Caco-2 (cell line): ENCODE data around the gene MARCHF2. TPM values are rescaled to one million over a fixed set of nuclear protein-coding genes. Genes with fewer than 3 reads are reported as not detected.

Source experiments
- BruUV-seq: library from RNA; stranded (reverse); fragments of 400-500 nt; replicated peaks from 2 replicates; lab custom pipeline; 2021; lab: Mats Ljungman, UMichigan
- CTCF ChIA-PET: fragments of 300-600 bp; sonication (Branson Sonifier 250); formaldehyde crosslinking; loops from one replicate; lab custom pipeline; 2022; ENCODE audit warnings: antibody characterized with exemption; lab: Charles Lee
- POLR2A ChIA-PET: fragments of 300-600 bp; sonication (Branson Sonifier 250); formaldehyde crosslinking; loops from one replicate; lab custom pipeline; 2022; ENCODE audit warnings: antibody characterized with exemption; lab: Charles Lee
- DNase-seq, 2 experiments: peaks; one replicate each; pipeline versions ENCODE4 v3.0.0 to v3.0.0-alpha.2; 2020 to 2022
- H3K27me3 ChIP-seq: replicated peaks from 2 replicates; pipeline ENCODE4 v1.6.0; 2011; ENCODE audit warnings: low read length; ENCODE audit not compliant: control insufficient read depth, insufficient read depth
- H3K36me3 ChIP-seq: 2 replicates; pipeline ENCODE4 v1.5.1; 2011; ENCODE audit warnings: low read length; ENCODE audit not compliant: control insufficient read depth, insufficient read depth
- H3K4me1 ChIP-seq: fragments of 250-450 bp; sonication (Bioruptor Pico); 2 replicates; pipeline ENCODE4 v1.5.1; 2020; ENCODE audit warnings: mild to moderate bottlenecking
- H3K4me3 ChIP-seq: 2 replicates; pipeline ENCODE4 v1.5.1; 2011; ENCODE audit warnings: low read depth, mild to moderate bottlenecking, control low read depth, low read length
- H3K9me3 ChIP-seq: fragments of 250-450 bp; sonication (Bioruptor Pico); 2 replicates; pipeline ENCODE4 v1.5.1; 2020; ENCODE audit warnings: mild to moderate bottlenecking, moderate library complexity
- H3K27ac Mint-ChIP-seq: one replicate; pipeline ENCODE4 v1.8.0; 2022; ENCODE audit warnings: mixed read lengths; ENCODE audit not compliant: unreplicated experiment
- H3K27me3 Mint-ChIP-seq: one replicate; pipeline ENCODE4 v1.8.0; 2022; ENCODE audit warnings: mixed read lengths; ENCODE audit not compliant: insufficient read depth, unreplicated experiment
- H3K36me3 Mint-ChIP-seq: one replicate; pipeline ENCODE4 v1.8.0; 2022; ENCODE audit warnings: mild to moderate bottlenecking, mixed read lengths; ENCODE audit not compliant: insufficient read depth, unreplicated experiment
- H3K4me1 Mint-ChIP-seq: one replicate; pipeline ENCODE4 v1.8.0; 2022; ENCODE audit warnings: low read depth, mixed read lengths; ENCODE audit not compliant: unreplicated experiment
- H3K4me3 Mint-ChIP-seq: one replicate; pipeline ENCODE4 v1.8.0; 2022; ENCODE audit warnings: mild to moderate bottlenecking, moderate library complexity, mixed read lengths; ENCODE audit not compliant: unreplicated experiment
- H3K9me3 Mint-ChIP-seq: one replicate; pipeline ENCODE4 v1.8.0; 2022; ENCODE audit warnings: mixed read lengths; ENCODE audit not compliant: unreplicated experiment
- CTCF ChIP-seq, 2 experiments: fragments of 200-600 bp in 1 of 2; IDR thresholded peaks; 1 replicate in 1 of 2; 2 replicates in 1 of 2; pipeline versions ENCODE4 v1.5.1 to v1.8.0; 2011 to 2022; ENCODE audit warnings: antibody characterized with exemption in 1 of 2, control low read depth in 1 of 2, inconsistent platforms in 1 of 2, low read depth in 1 of 2, low read length in 1 of 2, mild to moderate bottlenecking in 1 of 2, moderate library complexity in 1 of 2; ENCODE audit not compliant: insufficient read depth in 1 of 2, severe bottlenecking in 1 of 2, unreplicated experiment in 1 of 2
- intact Hi-C: fragments of 100-400 bp; cut with micrococcal nuclease; formaldehyde crosslinking; loops from one replicate; pipeline ENCODE4 v1.10.0; 2022; ENCODE audit not compliant: unreplicated experiment
- total RNA-seq: library from RNA; stranded (reverse); gene quantifications from 2 replicates; pipeline ENCODE4 v1.2.3, GENCODE V29; 2022

Gene MARCHF2
- total RNA-seq, 1 experiment from 2014 or later = 13.8 TPM

- intact Hi-C loops = loop anchor here (5.0 kb wide), 1 partner anchor 131 kb away; no protein-coding TSS in a partner anchor
- ChIA-PET CTCF (interaction anchor here (0.5 to 1.6 kb wide), 2 partner anchors 15 to 45 kb away, joined by 4 to 5 read pairs; partner anchors contain the start of gene MARCHF2), POLR2A (no interaction called here)
- no peaks in the 10 kb centered on the region for H3K9me3 ChIP-seq
- no peak overlapping the region for H3K27ac Mint-ChIP-seq
- no peaks in the 10 kb centered on the region for H3K9me3 Mint-ChIP-seq
- no peak for TF ChIP-seq CTCF (IDR thresholded peaks at IDR 0.05; ENCODE audit: insufficient read depth in 1 of 2, low read depth in 1 of 2, low read length in 1 of 2, severe bottlenecking in 1 of 2, unreplicated experiment in 1 of 2)
- no TSS peak for BruUV-seq
- 0 out of 2 replicates have a peak, but pooled peaks cover 5% of the 10 kb centered on the region for H3K4me1 ChIP-seq
- H3K36me3 Mint-ChIP-seq = peaks cover 30% of the 10 kb centered on the region
- H3K4me1 Mint-ChIP-seq = peaks cover 13% of the 10 kb centered on the region
- no peak overlapping the region for H3K4me3 Mint-ChIP-seq
- no peak for DNase-seq
- peaks cover 2% of the 10 kb centered on the region; the same call in 1 of the 2 replicates for H3K36me3 ChIP-seq
- H3K27me3 ChIP-seq = no peaks in the 10 kb centered on the region
- no peaks in the 10 kb centered on the region for H3K27me3 Mint-ChIP-seq
- no peak overlapping the region for H3K4me3 ChIP-seq
These were observed 14.8 kb upstream of the MARCHF2 start for GRCh38 chr19:8398311-8398771.

DNA sequence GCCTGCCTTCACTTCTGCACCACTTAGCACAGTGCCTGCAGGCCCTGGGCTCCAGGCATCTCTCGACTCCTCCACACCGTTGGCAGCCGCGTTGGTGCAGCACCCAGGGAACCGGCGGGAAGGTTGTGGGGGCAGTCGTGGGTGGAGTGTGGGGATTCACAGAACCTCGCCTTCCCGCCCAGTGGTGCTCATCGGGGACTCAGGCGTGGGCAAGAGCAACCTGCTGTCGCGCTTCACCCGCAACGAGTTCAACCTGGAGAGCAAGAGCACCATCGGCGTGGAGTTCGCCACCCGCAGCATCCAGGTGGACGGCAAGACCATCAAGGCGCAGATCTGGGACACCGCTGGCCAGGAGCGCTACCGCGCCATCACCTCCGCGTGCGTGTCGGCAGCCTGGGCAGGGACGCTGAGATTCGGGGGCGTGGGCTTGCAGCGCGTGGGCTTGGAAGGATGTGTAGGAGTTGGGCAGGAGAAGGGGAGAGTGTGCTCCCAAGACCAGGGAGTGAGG is 13.4 kb upstream of the MARCHF2 start:
- no peaks in the 10 kb centered on the region for H3K27me3 ChIP-seq
- intact Hi-C loops = loop anchor here (5.0 kb wide), 1 partner anchor 132 kb away; no protein-coding TSS in a partner anchor
- DNase-seq = no peak
- no TSS peak for BruUV-seq
- POLR2A ChIA-PET = no interaction called here
- H3K9me3 Mint-ChIP-seq = no peaks in the 10 kb centered on the region
- no peak overlapping the region for H3K27ac Mint-ChIP-seq
- 0 out of 2 replicates have a peak, but pooled peaks cover 2% of the 10 kb centered on the region for H3K4me1 ChIP-seq
- no peak overlapping the region for H3K4me3 ChIP-seq
- peaks cover 27% of the 10 kb centered on the region for H3K36me3 Mint-ChIP-seq
- no peaks in the 10 kb centered on the region for H3K27me3 Mint-ChIP-seq
- H3K4me3 Mint-ChIP-seq = no peak overlapping the region
- H3K9me3 ChIP-seq = no peaks in the 10 kb centered on the region
- H3K4me1 Mint-ChIP-seq = peaks cover 13% of the 10 kb centered on the region
- CTCF ChIA-PET = interaction anchor here (0.6 kb wide), 1 partner anchor 73 kb away, joined by 4 read pairs; no protein-coding TSS in a partner anchor
- no peak for TF ChIP-seq CTCF (IDR thresholded peaks at IDR 0.05; ENCODE audit: insufficient read depth in 1 of 2, low read depth in 1 of 2, low read length in 1 of 2, severe bottlenecking in 1 of 2, unreplicated experiment in 1 of 2)
- peaks cover 2% of the 10 kb centered on the region; the same call in 1 of the 2 replicates for H3K36me3 ChIP-seq

- Histone ChIP-seq H3K9me3 (no peaks in the 10 kb centered on the region), H3K4me1 (no peaks in the 10 kb centered on the region), H3K27me3 (no peaks in the 10 kb centered on the region), H3K4me3 (no peak overlapping the region), H3K36me3 (peaks cover 2% of the 10 kb centered on the region; the same call in 1 of the 2 replicates)
- ChIA-PET CTCF (no interaction called here), POLR2A (no interaction called here)
- TF ChIP-seq CTCF (IDR thresholded peaks at IDR 0.05; ENCODE audit: insufficient read depth in 1 of 2, low read depth in 1 of 2, low read length in 1 of 2, severe bottlenecking in 1 of 2, unreplicated experiment in 1 of 2) = no peak
- no TSS peak for BruUV-seq
- no peak overlapping the region for H3K27ac Mint-ChIP-seq
- H3K9me3 Mint-ChIP-seq = no peaks in the 10 kb centered on the region
- DNase-seq = no peak
- peaks cover 5% of the 10 kb centered on the region for H3K4me1 Mint-ChIP-seq
- H3K27me3 Mint-ChIP-seq = no peaks in the 10 kb centered on the region
- H3K4me3 Mint-ChIP-seq = no peak overlapping the region
- peaks cover 23% of the 10 kb centered on the region for H3K36me3 Mint-ChIP-seq
- intact Hi-C loops = no loop called here
These were observed 11.1 kb upstream of the MARCHF2 start for GRCh38 chr19:8401981-8402411.
